NCI-H1436 (cell line): ENCODE results near the gene ACTR6.
A peak's percentile ranks its signal among the peaks of the same experiment; 100 is the strongest.
"Not testable (repeated sequence)": the region's sequence is repeated elsewhere in the genome, so short reads cannot be mapped to it uniquely, and the experiment has no call there.

Experiments used
- DNase-seq: peaks from one replicate; lab custom pipeline; 2025; lab: John Stamatoyannopoulos, UW

Gene ACTR6

DNA sequence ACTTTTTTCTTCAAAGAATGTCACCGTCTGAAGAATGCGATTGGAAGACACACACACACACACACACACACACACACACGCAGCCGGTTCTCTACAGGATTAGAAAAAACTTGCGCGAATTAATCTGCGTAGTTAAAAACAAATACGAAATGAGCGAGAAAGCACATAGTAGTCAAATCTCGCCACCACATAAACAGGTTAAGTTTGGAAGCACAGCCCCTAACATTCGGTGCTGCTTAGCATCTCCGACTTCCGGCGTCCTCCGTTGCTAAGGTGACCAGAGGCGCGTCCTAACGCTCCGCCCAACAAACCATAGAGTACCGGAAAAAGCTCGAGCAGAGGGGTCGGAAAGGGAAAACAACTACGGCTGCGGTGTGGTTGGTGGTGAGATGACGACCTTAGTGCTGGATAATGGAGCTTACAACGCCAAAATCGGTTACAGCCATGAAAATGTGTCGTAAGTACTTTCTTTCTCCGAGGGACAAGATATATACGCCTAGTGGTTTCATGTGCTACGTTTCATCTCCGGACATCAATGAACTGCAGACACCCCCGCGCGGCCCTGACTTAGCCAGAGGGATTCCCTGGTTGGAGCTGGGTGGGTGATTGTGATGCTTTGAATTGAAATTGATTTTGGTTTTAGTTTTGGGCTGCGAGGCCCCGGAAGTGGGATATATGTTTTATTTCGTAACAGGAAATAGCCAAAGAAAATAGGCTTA is at the start of gene ACTR6:
Gene ACTR6 (plus strand): TSS at position 353 of the 719 bp plus-strand sequence. CDS start 37 bp downstream, at position 390.
- peak; percentile 94 for DNase-seq

DNA sequence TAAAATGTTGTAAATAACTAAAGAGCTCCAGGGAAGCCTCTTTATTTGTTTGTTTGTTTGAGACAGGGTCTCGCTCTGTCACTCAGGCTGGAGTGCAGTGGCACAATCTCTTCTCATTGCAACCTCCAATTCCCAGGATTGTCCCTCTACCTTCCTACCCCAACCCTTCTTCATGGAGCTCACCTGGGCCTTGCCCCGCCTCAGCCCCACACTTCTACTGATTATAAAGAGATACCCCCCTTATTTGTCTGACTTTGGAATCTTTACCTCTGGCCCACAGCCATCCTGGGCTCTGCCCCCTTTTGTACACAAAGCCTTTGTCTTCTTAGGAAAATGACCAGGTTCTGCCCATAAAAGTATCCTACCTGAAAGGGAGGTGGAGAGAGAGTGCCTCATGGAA is 48.8 kb upstream of the ACTR6 start:
- DNase-seq, result no peak

DNA sequence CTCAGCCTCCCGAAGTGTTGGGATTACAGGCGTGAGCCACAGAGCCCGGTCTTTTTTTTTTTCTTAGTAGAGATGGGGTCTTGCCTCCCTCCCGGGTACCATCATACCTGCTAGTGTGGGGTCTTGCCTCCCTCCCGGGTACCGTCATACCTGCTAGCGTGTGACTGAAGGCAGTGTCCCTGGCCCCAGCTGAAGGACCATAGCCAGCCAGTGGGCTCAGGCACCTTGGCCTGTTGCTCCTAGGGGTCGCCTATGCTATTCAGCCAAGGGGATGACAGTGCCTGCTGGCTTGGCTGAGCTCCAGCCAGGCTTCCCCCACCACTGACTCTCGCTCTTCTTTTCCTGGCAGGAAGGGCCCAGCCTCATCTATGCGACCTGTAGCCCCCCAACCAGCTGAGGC is 47.5 kb upstream of the ACTR6 start:
- DNase-seq, result no peak

DNA sequence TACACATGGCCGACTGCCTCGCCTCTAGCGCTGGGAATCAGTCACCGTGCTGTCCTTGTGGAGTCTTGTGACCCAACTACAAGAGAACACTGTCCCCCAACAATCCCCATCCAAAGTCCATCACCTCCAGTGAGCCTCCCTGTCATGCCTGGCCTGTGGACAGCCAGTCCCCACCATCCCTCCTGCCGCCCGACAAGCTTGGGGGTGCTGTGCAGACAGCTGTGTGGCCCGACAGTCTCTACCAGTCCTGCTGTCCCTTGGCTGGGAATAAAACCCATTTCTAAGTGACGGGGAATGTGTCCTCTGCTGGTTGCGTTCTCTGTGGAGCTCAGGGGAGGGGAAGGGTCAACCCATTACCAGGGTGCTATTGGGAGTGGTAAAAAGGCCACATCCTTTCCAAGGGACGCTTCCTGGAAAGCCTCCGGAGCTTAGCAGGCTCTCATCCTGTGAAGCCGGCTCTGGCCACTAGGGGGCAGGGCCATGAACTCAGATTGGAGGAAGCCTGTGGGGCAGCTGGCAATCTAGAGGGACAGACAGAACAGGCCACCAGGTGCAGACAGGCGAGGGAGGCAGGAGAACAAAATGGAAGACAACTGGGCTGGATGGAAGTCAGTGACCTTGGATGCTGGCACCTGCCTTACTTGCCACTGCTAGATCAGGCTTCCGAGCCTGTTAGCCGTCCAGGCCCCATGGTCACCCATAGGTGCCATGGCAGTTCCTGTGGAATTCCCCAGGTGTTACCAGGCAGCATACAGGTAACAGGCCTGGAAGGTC is 46.0 kb upstream of the ACTR6 start:
- DNase-seq, result peak; percentile 49

DNA sequence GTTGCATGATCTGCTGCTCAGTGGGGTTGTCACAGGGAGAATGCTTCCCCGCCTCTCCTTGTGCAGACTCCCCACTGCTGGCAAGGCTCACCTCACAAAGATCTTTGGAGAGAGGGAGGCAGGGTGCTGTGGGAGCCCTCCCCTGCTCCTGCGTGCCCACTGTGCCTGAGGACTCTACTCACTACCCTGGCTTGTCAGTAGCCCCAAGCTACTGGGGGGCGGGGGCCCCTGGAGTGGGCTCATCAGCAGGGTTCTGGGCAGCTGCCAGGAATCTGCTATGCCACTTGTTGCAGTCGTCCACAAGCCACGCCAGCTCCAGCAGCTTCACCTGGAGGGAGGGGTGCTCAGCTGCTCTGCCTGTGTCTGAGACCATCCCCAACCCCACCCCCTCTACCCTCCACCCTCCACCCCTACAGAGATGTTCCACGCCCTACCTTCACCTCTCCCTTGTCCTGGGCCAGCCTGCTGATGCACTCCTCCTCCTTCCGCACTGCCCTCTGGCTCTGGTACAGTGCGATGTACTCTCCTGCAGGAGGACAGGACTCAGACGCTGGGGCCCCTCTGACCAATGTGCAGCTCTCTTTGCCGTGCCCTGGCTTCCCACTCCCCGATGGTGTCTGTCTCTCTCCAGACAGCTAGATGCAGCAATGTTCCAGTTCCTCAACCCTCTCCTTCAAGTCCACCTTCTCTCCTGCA is 43.7 kb upstream of the ACTR6 start:
- DNase-seq, result no peak

DNA sequence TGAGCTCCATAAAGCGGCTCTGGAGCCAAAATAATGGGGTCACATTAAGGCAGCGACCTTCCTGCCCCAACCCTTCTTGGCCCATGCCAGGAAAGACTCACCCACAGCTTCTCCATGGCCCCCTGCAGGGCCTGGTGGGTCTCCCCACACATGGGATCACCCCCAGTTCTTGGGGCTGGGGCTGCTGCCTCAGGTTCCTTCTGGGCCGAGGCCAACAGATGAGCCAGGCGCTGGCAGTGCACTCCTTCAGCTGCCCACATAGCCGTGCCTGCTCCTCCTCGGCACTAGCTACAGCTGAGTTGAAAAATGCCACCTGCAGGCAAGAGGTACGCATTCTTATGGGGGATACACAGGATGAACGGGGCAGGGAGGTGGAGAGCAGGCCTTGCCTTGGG is 43.2 kb upstream of the ACTR6 start:
- no peak for DNase-seq

DNA sequence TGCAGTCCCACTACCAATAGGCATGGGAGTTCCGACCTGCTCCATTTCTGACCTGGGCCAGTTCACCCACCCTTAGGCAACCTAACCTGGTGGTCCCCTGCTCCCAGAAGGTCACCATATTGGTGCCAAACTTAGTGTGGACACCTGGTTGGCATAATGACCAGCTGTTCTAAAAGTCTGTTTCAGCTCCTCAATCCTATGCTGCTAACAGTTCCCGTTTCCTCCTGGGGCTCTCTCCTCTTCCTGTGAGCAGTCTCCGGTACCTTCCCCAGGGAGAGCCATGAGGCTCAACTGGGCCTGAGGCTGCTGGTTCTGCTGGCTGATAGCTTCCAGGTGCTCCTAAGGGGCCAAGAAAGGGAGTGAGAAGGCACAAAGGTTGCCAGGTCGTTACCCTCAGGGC is 42.1 kb upstream of the ACTR6 start:
- no peak for DNase-seq

DNA sequence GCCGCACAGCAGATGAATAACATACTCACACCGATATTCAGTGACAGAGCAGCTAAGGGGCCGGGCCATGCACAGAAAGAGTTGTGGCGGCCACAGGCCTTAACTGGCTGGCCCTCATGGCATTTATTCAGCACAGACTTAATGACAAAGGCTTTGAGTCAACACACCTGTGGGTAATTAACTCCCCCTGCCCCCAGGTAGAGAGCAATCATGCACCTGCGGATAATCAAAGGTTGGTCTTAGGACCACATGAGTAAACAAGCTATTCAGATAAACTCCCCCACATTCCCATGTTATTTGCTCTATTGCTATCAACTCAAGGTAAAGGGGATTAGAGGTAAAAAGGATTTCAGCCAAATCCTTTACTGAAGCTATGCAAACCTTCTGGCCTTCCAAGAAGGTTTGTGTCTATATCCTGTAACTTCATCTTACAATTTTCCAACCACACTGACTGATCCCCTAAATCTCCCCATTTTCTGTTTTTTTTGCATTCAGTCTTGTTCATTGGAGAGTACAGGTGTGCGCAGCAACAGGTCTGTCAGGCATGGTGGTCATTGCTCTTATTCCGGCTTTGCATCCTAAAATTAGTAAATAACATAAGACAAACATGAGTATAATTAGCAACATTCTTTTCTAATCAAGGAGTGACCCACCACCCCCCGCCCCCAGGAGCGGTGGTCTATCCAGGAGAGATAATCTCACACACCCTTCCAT is 41.1 kb upstream of the ACTR6 start:
- no peak for DNase-seq

DNA sequence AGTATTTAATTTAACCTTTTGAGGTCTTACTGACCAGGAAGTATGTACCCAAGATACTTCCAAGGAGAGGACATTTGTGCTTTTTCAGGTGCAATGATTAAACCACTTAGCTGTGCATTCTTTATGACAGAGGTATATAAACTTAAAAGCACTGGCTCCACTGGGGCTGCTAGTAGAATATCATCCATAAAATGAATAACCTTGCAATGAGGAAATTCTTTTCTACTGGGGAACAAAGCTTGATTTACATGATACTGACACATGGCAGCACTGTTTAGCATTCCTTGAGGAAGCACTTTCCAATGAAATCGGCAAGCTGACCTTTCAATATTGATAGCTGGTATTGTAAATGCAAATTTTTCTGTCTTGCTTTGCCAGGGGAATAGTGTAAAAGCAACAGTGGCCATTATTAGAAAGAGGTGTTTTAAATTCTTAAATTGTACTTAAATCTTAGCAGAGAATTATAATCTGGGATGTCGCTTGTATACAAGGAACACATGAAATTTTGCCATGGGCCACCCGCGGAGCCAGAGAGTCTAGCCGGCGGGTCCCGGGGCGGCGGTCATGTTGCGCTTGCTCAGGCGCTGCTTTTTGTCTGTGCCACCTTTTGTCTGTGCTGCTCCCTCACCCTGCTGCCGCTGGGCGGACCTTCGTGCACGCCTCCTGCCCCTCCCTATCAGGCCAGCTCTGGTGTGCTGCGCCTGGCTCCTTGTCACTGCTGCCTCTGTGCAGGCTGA is 37.0 kb upstream of the ACTR6 start:
- peak; percentile 80 for DNase-seq

DNA sequence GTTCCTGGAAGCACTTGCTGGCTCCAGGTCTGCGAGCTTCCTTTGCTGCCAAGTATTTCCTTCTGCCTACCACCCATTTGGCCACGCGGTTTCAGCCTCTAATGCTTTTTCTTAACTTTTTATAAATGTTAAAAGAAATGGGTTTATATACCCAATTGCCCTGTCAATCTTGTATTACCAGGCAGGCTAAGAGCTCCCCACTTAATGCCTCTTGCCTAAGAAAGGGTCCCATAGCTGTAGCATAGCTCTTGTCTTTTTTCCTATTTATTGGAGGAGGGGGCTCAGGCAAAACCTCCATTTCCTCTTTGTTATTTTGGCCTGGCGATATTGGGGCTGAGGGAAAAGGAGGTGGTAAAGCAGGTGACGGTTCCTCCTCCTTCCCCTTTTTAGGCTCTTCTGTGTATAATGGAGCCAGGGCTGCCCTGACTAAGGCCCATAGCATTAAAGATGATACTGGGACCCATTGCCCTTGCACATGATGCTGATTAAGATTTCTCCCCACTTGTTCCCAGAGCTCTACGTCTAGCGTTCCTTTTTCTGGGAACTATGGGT is 36.4 kb upstream of the ACTR6 start:
- no peak for DNase-seq

DNA sequence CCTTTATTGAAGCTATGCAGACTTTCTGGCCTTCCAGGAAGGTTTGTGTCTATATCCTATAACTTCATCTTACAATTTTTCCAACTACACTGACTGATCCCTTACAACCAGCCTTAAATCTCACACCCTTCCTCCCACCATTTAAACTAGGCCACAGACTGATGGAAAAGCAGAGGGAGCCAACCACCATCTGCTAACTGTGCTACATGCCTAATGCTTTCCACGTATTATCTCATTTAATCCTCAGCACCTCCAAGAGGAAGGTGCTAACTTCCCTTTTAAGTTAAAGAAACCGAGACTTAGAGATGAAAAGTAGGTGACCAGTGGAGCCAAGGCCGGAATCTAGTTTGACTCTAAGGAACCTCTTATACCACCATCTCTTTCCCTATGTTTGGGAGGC is 35.3 kb upstream of the ACTR6 start:
- no peak for DNase-seq

DNA sequence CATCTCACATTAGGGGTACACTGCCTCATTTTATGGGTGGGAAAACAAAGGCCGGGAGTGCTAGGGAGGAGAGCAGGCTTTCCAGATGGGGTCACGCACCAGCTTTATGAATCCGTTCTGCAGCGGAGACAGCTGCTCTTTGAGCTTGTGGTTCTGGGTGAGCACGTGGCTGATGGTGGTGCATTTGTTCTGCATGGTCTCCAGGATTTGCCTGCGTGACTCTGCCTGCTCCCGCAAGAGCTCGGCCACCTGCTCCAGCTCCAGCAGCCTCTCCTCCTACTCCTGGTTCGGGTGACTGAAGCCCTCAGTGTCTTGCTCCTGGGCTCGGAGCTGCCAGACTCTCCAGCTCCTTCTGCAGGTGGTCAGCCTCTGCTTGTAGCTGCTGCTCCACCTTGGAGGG is 34.4 kb upstream of the ACTR6 start:
- DNase-seq, result no peak

DNA sequence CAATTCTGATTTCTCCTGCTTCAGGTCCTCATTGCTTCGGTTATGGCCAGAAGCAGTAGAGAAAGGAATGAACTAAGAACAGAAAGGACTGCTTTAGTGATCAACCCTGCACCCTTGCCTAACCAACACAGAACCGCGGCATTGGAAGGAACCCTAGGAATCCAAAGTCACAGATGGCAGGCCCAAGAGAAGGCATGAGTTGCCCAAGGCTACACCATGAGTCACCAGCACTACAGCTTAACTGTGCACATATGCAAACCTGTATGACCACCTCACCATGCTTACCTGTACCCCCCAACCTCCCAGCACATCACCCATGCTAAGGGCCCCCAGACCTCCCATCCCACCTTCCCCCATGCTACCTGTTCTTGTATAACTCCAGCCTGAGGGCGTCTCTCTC is 32.1 kb upstream of the ACTR6 start:
- no peak for DNase-seq

DNA sequence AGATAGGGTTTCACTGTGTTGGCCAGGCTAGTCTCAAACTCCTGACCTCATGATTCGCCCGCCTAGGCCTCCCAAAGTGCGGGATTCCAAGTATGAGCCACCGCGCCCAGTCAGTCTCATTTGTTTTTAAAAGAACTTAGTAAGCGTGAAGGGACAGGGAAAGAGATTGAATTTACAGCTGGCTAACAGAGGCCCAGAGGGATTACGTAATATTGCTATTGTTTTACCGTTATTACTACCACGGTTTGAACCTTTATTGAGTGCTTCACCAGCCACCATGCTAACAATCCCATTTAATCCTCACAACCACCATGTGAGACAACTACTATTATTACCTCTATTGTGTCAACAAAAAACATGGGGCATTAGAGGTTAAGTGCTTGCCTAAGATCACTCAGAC is 31.3 kb upstream of the ACTR6 start:
- DNase-seq, result no peak

DNA sequence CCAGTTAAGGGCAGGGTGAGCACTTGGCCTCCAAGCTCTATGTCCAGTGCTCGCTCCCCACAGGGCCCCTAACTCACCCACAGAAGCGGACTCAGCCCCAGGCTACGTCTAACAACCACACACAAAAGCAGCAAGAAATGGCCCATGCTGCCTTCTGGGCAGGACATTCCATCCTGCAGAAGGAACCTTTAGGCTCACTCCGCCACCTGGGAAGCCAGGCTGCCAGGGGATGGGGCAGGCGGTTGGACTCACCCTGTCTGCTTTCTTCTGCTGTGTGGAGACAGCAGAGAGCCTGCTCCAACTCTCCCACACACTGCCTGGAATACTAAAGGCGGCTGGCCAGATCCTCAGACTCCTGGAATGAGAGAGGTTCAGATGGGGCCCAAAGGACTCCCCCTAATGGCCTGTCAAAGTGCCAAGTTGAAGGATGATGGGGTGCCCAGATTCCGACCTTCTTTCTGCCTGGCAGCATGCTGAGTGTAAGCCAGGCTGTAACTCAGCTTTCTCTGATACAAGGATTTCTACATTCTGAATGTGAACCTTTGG is 30.2 kb upstream of the ACTR6 start:
- DNase-seq, result no peak

DNA sequence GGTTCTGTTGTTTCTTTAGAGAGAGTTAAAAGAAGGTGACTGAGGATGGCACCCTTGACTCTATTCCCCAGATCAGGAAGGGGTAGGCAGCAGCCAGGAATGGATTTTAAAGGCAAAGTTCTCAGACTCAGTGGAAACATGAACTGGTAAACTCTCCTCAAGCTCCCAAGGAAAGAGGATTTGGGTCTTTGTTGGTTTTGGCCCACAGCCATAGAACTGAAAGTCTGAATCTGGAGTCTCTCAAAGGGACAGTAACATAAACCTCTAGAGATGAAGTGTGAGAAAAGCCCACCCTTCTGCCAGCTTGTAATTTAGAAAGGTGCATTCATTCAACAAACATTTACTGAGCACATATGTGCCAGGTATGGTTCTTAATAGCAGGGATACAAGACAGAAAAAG is 29.4 kb upstream of the ACTR6 start:
- no peak for DNase-seq

DNA sequence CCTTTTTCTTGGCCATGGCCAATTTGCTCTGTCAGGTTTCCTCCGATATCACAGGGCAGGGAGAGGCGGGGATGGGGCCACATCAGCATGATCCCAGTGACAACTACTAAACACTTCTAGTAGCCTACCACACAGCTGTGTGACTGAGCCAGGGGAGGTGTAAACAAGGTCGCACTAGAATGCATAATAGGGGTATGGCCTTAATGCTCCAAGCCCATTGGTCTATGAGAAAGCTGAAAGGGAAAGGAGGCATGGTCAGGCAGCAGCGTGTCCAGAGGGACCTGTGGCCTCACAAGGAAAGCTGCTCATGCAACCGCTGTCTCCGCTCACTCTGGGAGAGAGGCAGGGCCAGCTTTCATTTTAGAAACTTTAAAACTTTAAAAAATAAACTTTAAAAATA is 27.5 kb upstream of the ACTR6 start:
- DNase-seq, result no peak

DNA sequence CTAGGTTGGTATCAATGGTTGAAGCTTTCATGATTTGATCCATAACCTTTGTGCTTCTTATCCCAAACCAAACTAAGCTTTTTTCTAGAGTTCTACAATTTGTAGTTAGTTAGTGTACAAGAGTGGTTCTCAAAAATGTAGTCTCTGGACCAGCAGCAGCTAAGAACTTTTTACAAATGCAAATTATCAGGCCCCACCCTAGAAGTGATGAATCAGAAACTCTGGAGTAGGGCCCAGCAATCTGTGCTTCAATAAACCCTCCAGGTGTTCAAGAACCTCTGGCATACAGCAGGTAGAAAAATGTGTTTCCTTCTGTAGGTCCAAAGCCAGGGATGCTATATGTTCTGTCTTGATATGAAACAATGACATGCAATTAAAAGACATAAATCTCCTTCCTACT is 26.1 kb upstream of the ACTR6 start:
- no peak for DNase-seq

DNA sequence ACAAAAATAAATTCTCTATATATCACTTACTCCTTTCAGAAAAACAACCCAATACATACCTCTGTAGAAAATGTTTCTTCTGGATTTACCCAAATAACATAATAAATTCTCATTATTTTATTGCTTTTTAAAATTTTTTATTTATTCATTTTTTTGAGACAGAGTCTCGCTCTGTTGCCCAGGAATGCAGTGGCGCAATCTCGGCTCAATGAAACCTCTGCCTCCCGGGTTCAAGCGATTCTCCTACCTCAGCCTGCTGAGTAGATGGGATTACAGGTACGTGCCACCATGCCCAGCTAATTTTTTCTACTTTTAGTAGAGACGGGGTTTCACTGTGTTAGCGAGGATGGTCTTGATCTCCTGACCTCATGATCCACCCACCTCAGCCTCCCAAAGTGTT is 24.1 kb upstream of the ACTR6 start:
- DNase-seq, result not testable (repeated sequence)

DNA sequence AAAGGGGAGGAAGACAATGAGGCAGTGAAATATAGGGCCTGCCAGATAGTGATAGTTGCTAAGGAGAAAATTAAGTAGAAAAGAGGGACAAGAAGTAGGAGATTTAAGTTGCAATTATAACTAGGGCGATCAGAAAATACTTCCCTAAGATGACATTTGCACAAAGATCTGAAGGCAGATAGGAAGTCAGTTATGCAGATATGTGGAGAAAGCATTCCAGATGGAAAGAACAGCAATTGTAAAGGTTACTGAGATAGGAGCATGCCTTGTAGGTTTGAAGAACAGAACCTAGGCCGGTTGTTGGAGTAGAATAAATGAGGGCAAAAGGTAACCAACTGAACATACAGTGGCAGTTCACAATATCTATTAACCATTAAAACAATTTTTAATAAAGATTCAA is 21.4 kb upstream of the ACTR6 start:
- DNase-seq, result no peak

DNA sequence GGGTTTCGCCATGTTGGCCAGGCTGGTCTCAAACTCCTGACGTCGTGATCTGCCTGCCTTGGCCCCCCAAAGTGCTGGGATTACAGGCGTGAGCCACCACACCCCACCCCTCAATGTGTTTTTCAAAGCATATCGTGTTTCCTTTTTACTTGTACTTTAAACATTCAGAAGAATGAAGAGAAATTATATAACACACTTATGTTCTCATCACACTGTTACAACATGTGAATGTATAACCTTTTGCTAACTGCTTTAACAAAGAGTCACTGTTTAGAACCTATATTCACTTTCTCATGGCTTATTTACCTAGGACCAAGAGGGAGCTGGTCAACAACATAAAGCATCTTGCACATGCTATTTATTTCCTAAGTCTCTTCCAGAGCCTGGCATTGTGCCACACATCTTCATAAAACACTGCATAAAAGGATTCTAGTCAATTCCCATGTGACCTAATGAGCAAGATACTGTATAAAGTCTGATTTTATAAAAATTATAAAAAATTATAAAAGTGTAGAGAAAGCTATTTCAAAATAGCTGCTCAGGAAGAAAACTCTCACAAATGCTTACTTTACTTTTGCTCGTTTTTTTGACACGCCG is 16.0 kb upstream of the ACTR6 start:
- no peak for DNase-seq
